ENCODE results near the gene ZBTB7C. TPM values are rescaled to one million over a fixed set of nuclear protein-coding genes. Genes with fewer than 3 reads are reported as not detected.
A peak's percentile ranks its signal among the peaks of the same experiment; 100 is the strongest.

Gene ZBTB7C
- polyA plus RNA-seq, 1 donor (not counting 4 experiments of a cell fraction or from before 2014, with no cell fraction given): 0.58 TPM

DNA sequence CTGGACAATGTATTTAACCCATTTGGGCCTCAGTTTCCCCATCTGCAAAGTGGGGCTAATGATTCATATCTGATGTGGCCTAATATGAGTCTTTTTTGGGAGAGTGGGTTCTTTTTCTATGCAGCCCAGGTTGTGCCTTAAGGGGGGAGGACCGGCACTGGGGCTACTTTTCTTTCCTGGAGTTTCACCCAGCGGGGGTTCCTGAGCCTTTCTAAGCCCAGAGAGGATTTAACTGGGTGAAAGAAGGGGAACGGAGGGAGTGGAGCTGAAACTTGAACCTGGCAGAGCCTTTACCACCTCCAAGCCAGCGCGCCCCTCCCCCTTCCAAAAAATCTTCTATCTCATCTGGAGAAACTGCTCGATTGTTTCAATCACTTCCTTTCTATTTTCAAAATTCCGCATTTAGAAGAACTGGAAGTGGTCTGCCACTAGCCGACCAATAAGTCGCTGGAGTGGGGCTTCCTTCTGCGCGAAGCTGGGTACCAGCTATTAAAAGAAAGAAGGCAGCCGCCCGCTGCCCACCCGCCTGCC lies 273.7 kb downstream of the ZBTB7C start:
- no peak for TF ChIP-seq EZH2 (IDR thresholded peaks at IDR 0.05; ENCODE audit: low read length)
- TF ChIP-seq, protein P1, sequence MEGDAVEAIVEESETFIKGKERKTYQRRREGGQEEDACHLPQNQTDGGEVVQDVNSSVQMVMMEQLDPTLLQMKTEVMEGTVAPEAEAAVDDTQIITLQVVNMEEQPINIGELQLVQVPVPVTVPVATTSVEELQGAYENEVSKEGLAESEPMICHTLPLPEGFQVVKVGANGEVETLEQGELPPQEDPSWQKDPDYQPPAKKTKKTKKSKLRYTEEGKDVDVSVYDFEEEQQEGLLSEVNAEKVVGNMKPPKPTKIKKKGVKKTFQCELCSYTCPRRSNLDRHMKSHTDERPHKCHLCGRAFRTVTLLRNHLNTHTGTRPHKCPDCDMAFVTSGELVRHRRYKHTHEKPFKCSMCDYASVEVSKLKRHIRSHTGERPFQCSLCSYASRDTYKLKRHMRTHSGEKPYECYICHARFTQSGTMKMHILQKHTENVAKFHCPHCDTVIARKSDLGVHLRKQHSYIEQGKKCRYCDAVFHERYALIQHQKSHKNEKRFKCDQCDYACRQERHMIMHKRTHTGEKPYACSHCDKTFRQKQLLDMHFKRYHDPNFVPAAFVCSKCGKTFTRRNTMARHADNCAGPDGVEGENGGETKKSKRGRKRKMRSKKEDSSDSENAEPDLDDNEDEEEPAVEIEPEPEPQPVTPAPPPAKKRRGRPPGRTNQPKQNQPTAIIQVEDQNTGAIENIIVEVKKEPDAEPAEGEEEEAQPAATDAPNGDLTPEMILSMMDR (optimal IDR thresholded peaks at IDR 0.05 in 1 of 3, IDR thresholded peaks at IDR 0.05 in 1 of 3, conservative IDR thresholded peaks at IDR 0.05 in 1 of 3; ENCODE audit: extremely low read depth in 1 of 3, insufficient read depth in 2 of 3, low read length in 3 of 3): no peak
- Histone ChIP-seq H3K27ac (ENCODE audit: control insufficient read depth, insufficient read depth, low read length) (no peak overlapping the region), H3K4me3 (ENCODE audit: control insufficient read depth in 2 of 3, extremely low read depth in 1 of 3, insufficient read depth in 2 of 3, low read depth in 1 of 3, low read length in 3 of 3) (peak overlapping the region in 1 of 3 experiments; percentile 69), H3K4me2 (ENCODE audit: control insufficient read depth, extremely low read depth, insufficient read depth, low read depth, low read length) (peak overlapping the region; percentile 81), H2AFZ (ENCODE audit: control insufficient read depth, low read length) (no peak overlapping the region), H3K9ac (ENCODE audit: control insufficient read depth, extremely low read depth, insufficient read depth, low read length) (no peak overlapping the region), H3K27me3 (ENCODE audit: control insufficient read depth, extremely low read depth, insufficient read depth, low read length) (peaks cover 30% of the 10 kb centered on the region), H4K20me1 (ENCODE audit: control insufficient read depth, extremely low read depth, insufficient read depth, low read length) (no peaks in the 10 kb centered on the region), H3K4me1 (ENCODE audit: control insufficient read depth, extremely low read depth, insufficient read depth, low read length) (peaks cover 17% of the 10 kb centered on the region), H3K79me2 (ENCODE audit: control insufficient read depth, insufficient read depth, low read length) (no peaks in the 10 kb centered on the region), H3K36me3 (ENCODE audit: control insufficient read depth in 2 of 2, extremely low read depth in 1 of 2, insufficient read depth in 2 of 2, low read length in 2 of 2) (no peaks in the 10 kb centered on the region), H3K9me3 (ENCODE audit: control insufficient read depth, low read depth, low read length) (no peaks in the 10 kb centered on the region), H3K9me1 (ENCODE audit: control insufficient read depth, extremely low read depth, insufficient read depth, low read length) (no peaks in the 10 kb centered on the region)
- DNase-seq (ENCODE audit: low read depth, low spot score) (no peak), FAIRE-seq (no peak)
- dilution Hi-C loops (cut with MboI; ENCODE audit: extremely low pct_ligation_motif_present, low sequenced_read_pairs): no loop called here

DNA sequence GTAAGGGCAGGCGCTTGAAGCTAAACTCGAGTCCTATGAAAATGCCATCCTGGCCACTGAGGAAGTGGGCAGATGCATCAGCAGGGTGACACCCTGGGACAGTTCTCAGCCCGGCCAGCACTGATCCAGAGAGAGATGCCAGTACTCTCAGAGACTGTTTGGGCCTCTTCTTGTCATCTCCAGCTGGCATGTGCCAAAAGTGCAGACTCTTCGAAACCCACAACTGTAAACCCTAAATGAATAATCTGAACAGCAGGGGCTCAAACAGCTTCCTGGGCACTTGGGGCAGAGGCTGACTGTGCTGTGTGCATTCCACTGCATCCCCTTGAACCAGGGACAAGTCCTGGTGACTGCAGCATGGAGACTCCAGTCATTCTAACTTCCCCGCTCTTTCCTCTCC lies 274.6 kb downstream of the ZBTB7C start:
- H2AFZ ChIP-seq (ENCODE audit: control insufficient read depth, low read length): no peak overlapping the region
- no peak overlapping the region for H3K4me3 ChIP-seq (ENCODE audit: control insufficient read depth in 2 of 3, extremely low read depth in 1 of 3, insufficient read depth in 2 of 3, low read depth in 1 of 3, low read length in 3 of 3)
- H4K20me1 ChIP-seq (ENCODE audit: control insufficient read depth, extremely low read depth, insufficient read depth, low read length): no peaks in the 10 kb centered on the region
- H3K9me3 ChIP-seq (ENCODE audit: control insufficient read depth, low read depth, low read length): no peaks in the 10 kb centered on the region
- no peaks in the 10 kb centered on the region for H3K36me3 ChIP-seq (ENCODE audit: control insufficient read depth in 2 of 2, extremely low read depth in 1 of 2, insufficient read depth in 2 of 2, low read length in 2 of 2)
- TF ChIP-seq, protein P1 (optimal IDR thresholded peaks at IDR 0.05 in 1 of 3, IDR thresholded peaks at IDR 0.05 in 1 of 3, conservative IDR thresholded peaks at IDR 0.05 in 1 of 3; ENCODE audit: extremely low read depth in 1 of 3, insufficient read depth in 2 of 3, low read length in 3 of 3): no peak
- no peak for TF ChIP-seq EZH2 (IDR thresholded peaks at IDR 0.05; ENCODE audit: low read length)
- H3K4me1 ChIP-seq (ENCODE audit: control insufficient read depth, extremely low read depth, insufficient read depth, low read length): peaks cover 17% of the 10 kb centered on the region
- H3K9ac ChIP-seq (ENCODE audit: control insufficient read depth, extremely low read depth, insufficient read depth, low read length): no peak overlapping the region
- H3K9me1 ChIP-seq (ENCODE audit: control insufficient read depth, extremely low read depth, insufficient read depth, low read length): no peaks in the 10 kb centered on the region
- H3K27me3 ChIP-seq (ENCODE audit: control insufficient read depth, extremely low read depth, insufficient read depth, low read length): peaks cover 30% of the 10 kb centered on the region
- FAIRE-seq (no peak), DNase-seq (ENCODE audit: low read depth, low spot score) (no peak)
- H3K4me2 ChIP-seq (ENCODE audit: control insufficient read depth, extremely low read depth, insufficient read depth, low read depth, low read length): no peak overlapping the region
- dilution Hi-C loops (cut with MboI; ENCODE audit: extremely low pct_ligation_motif_present, low sequenced_read_pairs): no loop called here
- H3K79me2 ChIP-seq (ENCODE audit: control insufficient read depth, insufficient read depth, low read length): no peaks in the 10 kb centered on the region
- H3K27ac ChIP-seq (ENCODE audit: control insufficient read depth, insufficient read depth, low read length): no peak overlapping the region
